Measurements from ENCODE around the gene CPA2.

DNA sequence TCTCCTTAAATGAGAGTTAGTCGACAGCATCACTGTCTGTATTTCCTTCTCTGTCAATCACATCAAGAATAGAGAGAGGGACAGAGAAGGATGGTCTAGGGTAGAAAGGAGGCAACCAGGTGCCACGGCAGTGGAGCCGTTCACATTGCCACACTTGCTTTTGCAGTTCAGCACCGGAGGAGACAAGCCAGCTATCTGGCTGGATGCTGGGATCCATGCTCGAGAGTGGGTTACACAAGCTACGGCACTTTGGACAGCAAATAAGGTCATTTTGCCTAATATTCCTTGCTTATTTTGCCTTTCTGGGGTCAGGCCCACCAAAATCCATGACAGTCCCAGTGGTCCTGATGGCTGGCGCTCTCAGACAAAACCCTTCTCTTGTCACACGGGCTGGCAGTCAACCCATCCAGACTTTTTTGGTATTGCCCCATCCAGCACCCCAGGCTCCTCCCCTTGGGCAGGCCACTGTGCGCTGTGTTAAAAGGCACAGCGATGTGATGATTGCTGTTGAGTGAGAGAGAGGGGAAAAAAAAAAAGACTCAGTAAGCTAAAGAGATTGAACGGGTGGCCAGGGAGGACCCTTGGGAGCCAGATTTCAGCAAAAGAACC, 8.4 kb downstream of the CPA2 start:
- TF ChIP-seq EZH2 (IDR thresholded peaks at IDR 0.05), result no peak
- TF ChIP-seq, protein P1, sequence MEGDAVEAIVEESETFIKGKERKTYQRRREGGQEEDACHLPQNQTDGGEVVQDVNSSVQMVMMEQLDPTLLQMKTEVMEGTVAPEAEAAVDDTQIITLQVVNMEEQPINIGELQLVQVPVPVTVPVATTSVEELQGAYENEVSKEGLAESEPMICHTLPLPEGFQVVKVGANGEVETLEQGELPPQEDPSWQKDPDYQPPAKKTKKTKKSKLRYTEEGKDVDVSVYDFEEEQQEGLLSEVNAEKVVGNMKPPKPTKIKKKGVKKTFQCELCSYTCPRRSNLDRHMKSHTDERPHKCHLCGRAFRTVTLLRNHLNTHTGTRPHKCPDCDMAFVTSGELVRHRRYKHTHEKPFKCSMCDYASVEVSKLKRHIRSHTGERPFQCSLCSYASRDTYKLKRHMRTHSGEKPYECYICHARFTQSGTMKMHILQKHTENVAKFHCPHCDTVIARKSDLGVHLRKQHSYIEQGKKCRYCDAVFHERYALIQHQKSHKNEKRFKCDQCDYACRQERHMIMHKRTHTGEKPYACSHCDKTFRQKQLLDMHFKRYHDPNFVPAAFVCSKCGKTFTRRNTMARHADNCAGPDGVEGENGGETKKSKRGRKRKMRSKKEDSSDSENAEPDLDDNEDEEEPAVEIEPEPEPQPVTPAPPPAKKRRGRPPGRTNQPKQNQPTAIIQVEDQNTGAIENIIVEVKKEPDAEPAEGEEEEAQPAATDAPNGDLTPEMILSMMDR (IDR thresholded peaks at IDR 0.05), result no peak
